ENCODE measurements around the gene CDC16. TPM values are rescaled to one million over a fixed set of nuclear protein-coding genes. Genes with fewer than 3 reads are reported as not detected.
"Not testable (repeated sequence)": the region's sequence is repeated elsewhere in the genome, so short reads cannot be mapped to it uniquely, and the experiment has no call there.

CDC16 gene
- total RNA-seq, 1 donor from 2014 or later: 52.5 TPM

GRCh38 chr13:114264313-114264712, 29.6 kb downstream of the CDC16 start:
- DNase-seq (ENCODE audit: low spot score): not testable (repeated sequence)

- no peak for DNase-seq (ENCODE audit: low spot score)
Measured at GRCh38 chr13:114264886-114265611, 30.4 kb downstream of the CDC16 start.

- DNase-seq (ENCODE audit: low spot score): no peak
Measured at GRCh38 chr13:114266241-114266640, 31.5 kb downstream of the CDC16 start.

GRCh38 chr13:114268344-114269280, 33.9 kb downstream of the CDC16 start:
- no peak for DNase-seq (ENCODE audit: low spot score)

GRCh38 chr13:114269281-114269770, 34.6 kb downstream of the CDC16 start:
- no peak for DNase-seq (ENCODE audit: low spot score)

GRCh38 chr13:114272977-114273376, 38.3 kb downstream of the CDC16 start:
- DNase-seq (ENCODE audit: low spot score): no peak

- DNase-seq (ENCODE audit: low spot score): no peak
Measured at GRCh38 chr13:114275304-114275703, 40.6 kb downstream of the CDC16 start.

GRCh38 chr13:114279146-114279545, 44.4 kb downstream of the CDC16 start:
- DNase-seq (ENCODE audit: low spot score): no peak

- DNase-seq (ENCODE audit: low spot score): no peak
Measured at GRCh38 chr13:114279758-114280355, 45.2 kb downstream of the CDC16 start.

GRCh38 chr13:114281351-114282040, 46.8 kb downstream of the CDC16 start, which contains the start of gene UPF3A:
UPF3A (plus strand) TSS chr13:114281601; CDS start chr13:114281640, 39 bp downstream.
- DNase-seq (ENCODE audit: low spot score): peak; percentile 94

GRCh38 chr13:114282041-114282670, 47.5 kb downstream of the CDC16 start:
- DNase-seq (ENCODE audit: low spot score): peak; percentile 86

- no peak for DNase-seq (ENCODE audit: low spot score)
Measured at GRCh38 chr13:114283576-114283975, 48.9 kb downstream of the CDC16 start.

- DNase-seq (ENCODE audit: low spot score): no peak
Measured at GRCh38 chr13:114284680-114285079, 50.0 kb downstream of the CDC16 start.

- no peak for DNase-seq (ENCODE audit: low spot score)
Measured at GRCh38 chr13:114285166-114285808, 50.6 kb downstream of the CDC16 start.

GRCh38 chr13:114286808-114287207, 52.1 kb downstream of the CDC16 start:
- no peak for DNase-seq (ENCODE audit: low spot score)

- DNase-seq (ENCODE audit: low spot score): no peak
Measured at GRCh38 chr13:114288157-114288591, 53.5 kb downstream of the CDC16 start.

GRCh38 chr13:114296448-114296847, 61.8 kb downstream of the CDC16 start:
- DNase-seq (ENCODE audit: low spot score): no peak

GRCh38 chr13:114296902-114297301, 62.2 kb downstream of the CDC16 start:
- no peak for DNase-seq (ENCODE audit: low spot score)

GRCh38 chr13:114298866-114299265, 64.2 kb downstream of the CDC16 start:
- no peak for DNase-seq (ENCODE audit: low spot score)

GRCh38 chr13:114299604-114300305, 65.1 kb downstream of the CDC16 start:
- no peak for DNase-seq (ENCODE audit: low spot score)

Measured in umbilical cord (tissue), 2 donors.